Measurements from ENCODE around the gene SIRT3.
A peak's percentile ranks its signal among the peaks of the same experiment; 100 is the strongest.

The SIRT3 gene

GRCh38 chr11:208181-208916 lies 27.8 kb downstream of the SIRT3 start:
- H3K27ac Mint-ChIP-seq = peak overlapping the region; percentile 93
- H3K4me3 Mint-ChIP-seq = peak overlapping the region; percentile 87
- H3K36me3 Mint-ChIP-seq = peaks cover 34% of the 10 kb centered on the region
- peak; percentile 78 for ATAC-seq
- H3K27me3 Mint-ChIP-seq = no peaks in the 10 kb centered on the region
- H3K4me1 Mint-ChIP-seq = peaks cover 44% of the 10 kb centered on the region
- H3K9me3 Mint-ChIP-seq = no peaks in the 10 kb centered on the region

- Mint-ChIP-seq H3K4me3 (peak overlapping the region; percentile 87), H3K9me3 (no peaks in the 10 kb centered on the region), H3K27ac (peak overlapping the region; percentile 93), H3K4me1 (peaks cover 49% of the 10 kb centered on the region), H3K36me3 (peaks cover 35% of the 10 kb centered on the region), H3K27me3 (no peaks in the 10 kb centered on the region)
- ATAC-seq = peak; percentile 25
These were observed 28.3 kb downstream of the SIRT3 start for GRCh38 chr11:207863-208180.

- Mint-ChIP-seq H3K27me3 (no peaks in the 10 kb centered on the region), H3K4me3 (peak within 1 kb of the TSS; percentile 87), H3K9me3 (no peaks in the 10 kb centered on the region), H3K27ac (peak within 1 kb of the TSS; percentile 93), H3K4me1 (peaks cover 54% of the 10 kb centered on the region), H3K36me3 (peaks cover 36% of the 10 kb centered on the region)
- peak; percentile 94 for ATAC-seq
These were observed 28.8 kb downstream of the SIRT3 start, which contains the start of the genes BET1L and RIC8A for GRCh38 chr11:207208-207862. Gene BET1L, minus strand, starts transcription at chr11:207399. Its CDS starts 78 bp downstream, at chr11:207321. Gene RIC8A, plus strand, starts transcription at chr11:207708. Its CDS starts 1,147 bp downstream, at chr11:208855.

GRCh38 chr11:206526-207207 lies 29.5 kb downstream of the SIRT3 start:
- ATAC-seq = peak; percentile 0
- peak overlapping the region; percentile 93 for H3K27ac Mint-ChIP-seq
- peak overlapping the region; percentile 87 for H3K4me3 Mint-ChIP-seq
- H3K9me3 Mint-ChIP-seq = no peaks in the 10 kb centered on the region
- no peaks in the 10 kb centered on the region for H3K27me3 Mint-ChIP-seq
- peaks cover 35% of the 10 kb centered on the region for H3K36me3 Mint-ChIP-seq
- H3K4me1 Mint-ChIP-seq = peaks cover 58% of the 10 kb centered on the region

DNA sequence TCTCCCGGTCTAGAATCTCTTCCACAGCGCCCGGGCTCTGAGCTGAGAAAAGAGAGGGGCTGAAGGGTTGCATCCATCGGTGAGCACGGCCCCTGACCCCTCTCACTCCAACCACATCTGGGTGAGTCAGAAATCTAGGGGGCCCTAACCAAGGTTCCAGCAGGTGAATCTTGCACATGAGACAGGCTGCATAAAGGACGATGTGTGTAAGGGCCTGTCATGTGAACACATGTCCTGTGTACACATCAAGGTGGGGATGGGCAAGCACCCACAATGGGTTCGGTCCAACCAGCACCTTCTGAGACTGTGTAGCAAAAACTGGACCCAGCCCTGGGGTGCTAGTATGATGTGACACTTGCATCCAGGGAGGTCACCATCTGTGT lies 30.1 kb downstream of the SIRT3 start:
- ATAC-seq = no peak
- Mint-ChIP-seq H3K4me1 (peaks cover 57% of the 10 kb centered on the region), H3K27me3 (no peaks in the 10 kb centered on the region), H3K36me3 (peaks cover 29% of the 10 kb centered on the region), H3K4me3 (peak overlapping the region; percentile 87), H3K27ac (peak overlapping the region; percentile 93), H3K9me3 (no peaks in the 10 kb centered on the region)

DNA sequence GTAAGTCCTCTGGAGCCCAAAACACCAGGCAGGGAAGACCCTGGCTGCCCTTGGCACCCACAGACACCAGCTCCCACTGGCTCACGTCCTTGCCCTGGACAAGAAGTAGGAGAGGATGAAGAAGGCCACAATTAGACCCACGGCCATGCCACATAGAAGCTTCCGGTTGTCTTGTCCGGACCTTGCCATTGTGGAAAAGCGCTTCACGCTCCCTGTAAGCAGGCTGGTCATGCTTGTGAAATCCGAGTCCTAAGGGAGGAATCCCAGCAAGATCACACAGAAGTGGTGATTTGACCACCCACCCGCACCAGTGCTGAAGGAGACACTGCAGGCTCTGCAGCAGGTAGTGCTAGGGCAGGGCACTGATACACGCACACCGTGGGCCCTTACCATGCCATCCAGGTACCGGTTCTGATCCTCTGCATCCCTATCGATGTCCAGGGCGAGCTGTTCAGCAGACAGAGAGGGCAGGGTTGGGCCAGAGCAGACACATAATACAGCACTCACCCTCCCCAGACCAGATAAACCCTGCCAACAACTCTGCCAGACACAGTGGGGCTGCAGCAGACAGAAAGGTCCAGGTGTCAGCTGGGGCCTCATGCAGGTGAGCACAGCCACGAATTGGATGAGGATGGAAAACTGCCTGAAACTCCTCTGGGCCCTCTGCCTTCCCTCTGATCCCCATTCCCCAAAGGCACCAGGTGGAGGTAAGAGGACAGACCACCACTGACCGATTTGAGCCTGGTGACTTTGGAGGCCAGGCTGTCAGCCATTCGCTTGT lies 30.7 kb downstream of the SIRT3 start:
- peaks cover 51% of the 10 kb centered on the region for H3K4me1 Mint-ChIP-seq
- H3K27ac Mint-ChIP-seq = no peak overlapping the region
- no peaks in the 10 kb centered on the region for H3K9me3 Mint-ChIP-seq
- no peak for ATAC-seq
- H3K36me3 Mint-ChIP-seq = peaks cover 31% of the 10 kb centered on the region
- H3K27me3 Mint-ChIP-seq = no peaks in the 10 kb centered on the region
- H3K4me3 Mint-ChIP-seq = peak overlapping the region; percentile 87

DNA sequence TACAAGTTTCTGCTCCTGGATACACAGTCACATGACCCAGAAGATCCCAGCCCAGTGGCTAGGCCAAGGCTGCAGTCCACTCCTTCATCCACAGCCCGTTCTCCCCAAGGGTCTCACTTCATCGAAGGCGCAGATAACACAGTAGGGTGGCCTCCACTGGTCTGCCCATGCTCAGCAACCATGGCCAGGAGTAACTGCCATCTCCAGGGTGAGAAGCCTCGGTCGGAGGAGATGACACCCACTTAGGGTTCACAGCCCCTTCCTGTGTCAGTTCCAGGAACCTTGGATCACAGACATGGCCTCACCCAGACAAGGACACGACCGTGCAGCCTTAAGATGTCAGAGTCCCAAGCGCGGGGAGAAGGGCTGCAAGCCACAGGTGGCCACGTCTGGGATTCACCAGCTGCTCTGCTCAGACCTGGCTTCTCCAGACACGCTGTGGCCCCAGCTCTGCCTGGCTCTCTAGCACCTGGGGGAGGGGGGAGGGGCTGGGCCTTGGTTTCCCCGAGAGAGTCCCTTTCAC lies 31.5 kb downstream of the SIRT3 start:
- H3K27ac Mint-ChIP-seq = no peak overlapping the region
- H3K36me3 Mint-ChIP-seq = peaks cover 25% of the 10 kb centered on the region
- H3K9me3 Mint-ChIP-seq = no peaks in the 10 kb centered on the region
- H3K4me1 Mint-ChIP-seq = peaks cover 43% of the 10 kb centered on the region
- H3K4me3 Mint-ChIP-seq = no peak overlapping the region
- no peaks in the 10 kb centered on the region for H3K27me3 Mint-ChIP-seq
- no peak for ATAC-seq

- Mint-ChIP-seq H3K4me1 (peaks cover 39% of the 10 kb centered on the region), H3K27ac (peak overlapping the region; percentile 15), H3K36me3 (peaks cover 25% of the 10 kb centered on the region)
These were observed 32.1 kb downstream of the SIRT3 start for GRCh38 chr11:203945-204586.

GRCh38 chr11:203056-203944 lies 32.8 kb downstream of the SIRT3 start:
- peak overlapping the region; percentile 15 for H3K27ac Mint-ChIP-seq
- no peaks in the 10 kb centered on the region for H3K9me3 Mint-ChIP-seq
- H3K36me3 Mint-ChIP-seq = peaks cover 19% of the 10 kb centered on the region
- no peak overlapping the region for H3K4me3 Mint-ChIP-seq
- H3K4me1 Mint-ChIP-seq = peaks cover 45% of the 10 kb centered on the region
- H3K27me3 Mint-ChIP-seq = no peaks in the 10 kb centered on the region
- ATAC-seq = no peak

More at GRCh38 chr11:203945-204586, 32.1 kb downstream of the SIRT3 start:
- ATAC-seq = no peak
- no peak overlapping the region for H3K4me3 Mint-ChIP-seq
- no peaks in the 10 kb centered on the region for H3K9me3 Mint-ChIP-seq
- H3K27me3 Mint-ChIP-seq = no peaks in the 10 kb centered on the region

GRCh38 chr11:202490-202889 lies 33.7 kb downstream of the SIRT3 start:
- H3K27me3 Mint-ChIP-seq = no peaks in the 10 kb centered on the region
- no peak for ATAC-seq
- H3K9me3 Mint-ChIP-seq = no peaks in the 10 kb centered on the region
- H3K36me3 Mint-ChIP-seq = peaks cover 19% of the 10 kb centered on the region
- peaks cover 51% of the 10 kb centered on the region for H3K4me1 Mint-ChIP-seq
- H3K4me3 Mint-ChIP-seq = no peak overlapping the region
- no peak overlapping the region for H3K27ac Mint-ChIP-seq

DNA sequence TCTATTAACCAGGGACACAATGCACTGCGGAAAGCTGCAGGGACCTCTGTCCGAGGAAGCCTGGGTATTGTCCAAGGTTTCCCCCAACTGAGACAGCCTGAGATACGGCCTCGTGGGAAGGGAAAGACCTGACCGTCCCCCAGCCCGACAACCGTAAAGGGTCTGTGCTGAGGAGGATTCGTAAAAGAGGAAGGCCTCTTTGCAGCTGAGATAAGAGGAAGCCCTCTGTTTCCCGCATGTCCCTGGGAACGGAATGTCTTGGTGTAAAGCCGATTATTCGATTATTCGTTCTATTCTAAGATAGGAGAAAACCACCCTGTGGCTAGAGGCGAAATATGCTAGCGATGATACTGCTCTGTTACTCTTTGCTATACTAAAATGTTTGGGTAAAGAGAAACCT lies 34.2 kb downstream of the SIRT3 start:
- H3K27me3 Mint-ChIP-seq = no peaks in the 10 kb centered on the region
- no peak overlapping the region for H3K4me3 Mint-ChIP-seq
- H3K27ac Mint-ChIP-seq = no peak overlapping the region
- peaks cover 51% of the 10 kb centered on the region for H3K4me1 Mint-ChIP-seq
- no peak for ATAC-seq
- peaks cover 19% of the 10 kb centered on the region for H3K36me3 Mint-ChIP-seq
- H3K9me3 Mint-ChIP-seq = no peaks in the 10 kb centered on the region

DNA sequence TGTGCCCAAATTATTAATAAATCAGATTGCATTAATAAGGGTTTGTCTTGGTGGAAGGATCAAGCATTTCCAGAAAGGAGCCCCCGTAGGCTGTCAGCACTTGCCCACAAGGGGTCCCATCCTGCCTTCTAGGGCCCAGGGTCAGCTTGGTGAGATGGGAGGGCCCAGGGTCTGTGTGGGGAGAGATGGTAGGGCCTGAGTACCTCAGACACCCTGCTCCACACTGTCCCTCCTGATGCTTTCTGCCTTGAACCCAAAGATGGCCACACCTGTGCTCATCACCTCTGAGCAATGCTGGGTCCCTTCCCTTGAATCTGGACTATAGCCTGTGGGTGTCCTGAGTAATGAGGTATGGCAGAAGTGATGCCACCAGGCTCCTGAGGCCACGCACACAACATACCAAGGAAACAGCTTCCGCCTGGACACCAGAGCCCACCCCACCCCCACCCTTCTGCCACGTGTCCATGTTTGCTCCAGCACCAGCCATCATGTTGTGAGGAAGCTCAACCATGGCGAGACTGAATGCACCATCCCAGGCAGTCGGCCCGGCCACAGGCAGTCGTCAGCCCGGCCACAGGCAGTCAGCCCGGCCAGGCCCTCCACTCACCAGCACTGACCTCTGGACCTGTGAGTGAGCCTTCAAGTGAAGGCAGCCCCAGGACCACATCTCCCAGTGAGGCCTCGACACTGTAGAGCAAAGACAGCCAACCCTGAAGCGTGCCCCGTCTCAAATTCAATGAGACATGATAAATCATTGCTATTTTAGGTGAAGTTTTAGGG lies 35.7 kb downstream of the SIRT3 start:
- no peak overlapping the region for H3K4me3 Mint-ChIP-seq
- H3K27ac Mint-ChIP-seq = no peak overlapping the region

DNA sequence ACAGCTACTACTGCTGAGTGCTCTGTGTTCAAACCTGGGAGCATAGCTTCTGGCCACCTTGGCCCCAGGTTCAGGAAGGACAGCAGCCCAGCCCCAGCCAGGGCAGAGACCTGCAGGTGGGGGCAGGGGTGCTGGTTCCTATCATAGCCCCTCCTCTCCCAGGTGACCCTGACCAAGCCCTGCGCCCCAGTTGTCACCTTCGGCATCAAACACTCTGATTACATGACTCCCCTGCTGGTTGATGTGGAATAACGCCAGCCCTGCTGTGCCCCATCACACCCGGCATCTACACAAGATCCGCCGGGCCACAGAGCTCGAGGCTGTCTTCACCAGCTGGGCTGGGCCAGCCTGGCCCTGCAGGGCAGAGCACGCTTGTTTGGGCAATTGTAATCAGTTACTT lies 36.4 kb downstream of the SIRT3 start:
- no peak overlapping the region for H3K27ac Mint-ChIP-seq
- peaks cover 19% of the 10 kb centered on the region for H3K36me3 Mint-ChIP-seq
- H3K4me3 Mint-ChIP-seq = no peak overlapping the region
- peaks cover 33% of the 10 kb centered on the region for H3K4me1 Mint-ChIP-seq
- H3K9me3 Mint-ChIP-seq = no peaks in the 10 kb centered on the region
- H3K27me3 Mint-ChIP-seq = no peaks in the 10 kb centered on the region
- ATAC-seq = no peak

More for the DNA sequence above, 35.7 kb downstream of the SIRT3 start:
- no peaks in the 10 kb centered on the region for H3K9me3 Mint-ChIP-seq
- peaks cover 19% of the 10 kb centered on the region for H3K36me3 Mint-ChIP-seq
- H3K4me1 Mint-ChIP-seq = peaks cover 36% of the 10 kb centered on the region
- no peaks in the 10 kb centered on the region for H3K27me3 Mint-ChIP-seq
- no peak for ATAC-seq

Data from stimulated activated memory B cell treated with anti-CD40 and anti-IgM and Interleukin-4, amounts not matched to agents 10 μg/mL and 1 μg/mL and 100 μg/mL, for 72 hours (primary cell).